ENCODE measurements around the gene ZNF680.

DNA sequence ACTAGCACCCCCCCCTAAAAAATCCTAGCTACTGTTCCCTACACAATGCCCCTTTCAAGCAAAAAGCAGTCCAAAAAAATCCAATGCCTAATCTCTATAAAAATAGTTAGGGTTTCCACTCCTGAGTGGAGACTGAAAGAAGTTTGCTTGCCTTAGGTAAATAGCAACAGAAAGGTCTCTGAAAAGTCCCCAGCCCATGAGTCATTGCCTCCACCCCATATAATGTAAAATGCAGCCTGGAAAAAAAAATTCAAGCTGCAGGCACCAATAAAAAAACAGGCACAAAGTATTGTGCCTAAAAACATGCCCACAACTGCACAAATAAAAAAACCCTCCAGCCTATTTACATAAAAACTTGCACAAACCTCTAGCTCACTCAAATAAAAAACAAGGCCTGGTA is 47.5 kb downstream of the ZNF680 start:
- no peak for TF ChIP-seq CTCF (IDR thresholded peaks at IDR 0.05)
- TF ChIP-seq EZH2 (IDR thresholded peaks at IDR 0.05): no peak

Data from neural progenitor cell (in vitro differentiated cells).